NT2/D1 (cell line): Measurements from ENCODE around the gene ZNF317.

ENCODE experiments used
- YY1 ChIP-seq: IDR thresholded peaks from 2 replicates; pipeline ENCODE4 v1.6.1; 2011; ENCODE audit not compliant: insufficient read length, insufficient read depth
- ZNF274 ChIP-seq: IDR thresholded peaks from 2 replicates; pipeline ENCODE4 v1.6.1; 2011; ENCODE audit warnings: mild to moderate bottlenecking, low read depth, low read length

DNA sequence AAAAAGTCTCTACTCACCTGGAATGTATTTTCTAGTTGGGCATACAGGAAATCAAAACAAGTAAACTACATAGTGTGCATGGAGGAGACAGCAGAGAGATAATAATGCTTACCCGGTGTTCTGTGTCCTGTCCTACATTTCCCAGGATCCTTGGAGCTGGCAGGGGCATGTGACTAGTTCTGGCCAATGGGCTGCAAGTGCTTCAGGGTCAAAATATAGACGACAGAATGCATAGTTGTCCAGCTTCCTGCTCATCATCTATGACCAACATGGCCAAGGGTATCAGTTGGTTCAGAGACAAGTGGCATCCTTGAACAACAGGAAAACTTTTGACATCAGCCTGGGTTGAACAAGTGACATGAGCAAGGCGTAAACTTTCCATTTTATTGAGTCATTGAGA, 8.5 kb downstream of the ZNF317 start:
- TF ChIP-seq YY1 = no peak
- no peak for TF ChIP-seq ZNF274
